GM03348 (cell line): ENCODE measurements around the gene ZFP30.

Source experiments
- DNase-seq: peaks from one replicate; pipeline ENCODE4 v3.0.0; 2012; ENCODE audit warnings: low spot score

ZFP30 gene

GRCh38 chr19:37564624-37565369, 90.5 kb downstream of the ZFP30 start:
- no peak for DNase-seq
